ENCODE results near the gene PLPP1. TPM values are rescaled to one million over a fixed set of nuclear protein-coding genes. Genes with fewer than 3 reads are reported as not detected.

PLPP1 gene
- polyA plus RNA-seq, 1 of the 3 experiments (the other 2 are of a cell fraction), result 32.8 TPM

DNA sequence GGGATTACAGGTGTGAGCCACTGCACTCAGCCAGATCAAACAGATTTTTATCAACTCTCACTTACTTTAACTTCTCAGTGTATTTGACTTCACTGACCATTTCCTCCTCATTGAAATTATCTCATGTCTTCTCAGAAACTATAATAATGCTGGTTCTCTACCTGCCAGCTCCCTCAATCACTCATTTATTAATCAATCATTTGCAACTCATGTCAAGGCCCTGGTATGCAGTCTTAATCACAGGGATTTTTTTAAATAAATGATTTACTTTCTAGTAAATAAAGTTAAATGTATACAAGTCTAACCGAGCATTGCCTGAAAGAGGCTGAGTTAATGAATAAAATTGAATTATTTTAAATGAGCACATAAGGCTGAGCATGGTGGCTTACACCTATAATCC, 63.3 kb downstream of the PLPP1 start:
- DNase-seq, result no peak
- no peak for TF ChIP-seq TCF12 (IDR thresholded peaks at IDR 0.05)
- no peak for TF ChIP-seq GATA2 (CRISPR knock-in tag; IDR thresholded peaks at IDR 0.05)
- TF ChIP-seq, protein P1, sequence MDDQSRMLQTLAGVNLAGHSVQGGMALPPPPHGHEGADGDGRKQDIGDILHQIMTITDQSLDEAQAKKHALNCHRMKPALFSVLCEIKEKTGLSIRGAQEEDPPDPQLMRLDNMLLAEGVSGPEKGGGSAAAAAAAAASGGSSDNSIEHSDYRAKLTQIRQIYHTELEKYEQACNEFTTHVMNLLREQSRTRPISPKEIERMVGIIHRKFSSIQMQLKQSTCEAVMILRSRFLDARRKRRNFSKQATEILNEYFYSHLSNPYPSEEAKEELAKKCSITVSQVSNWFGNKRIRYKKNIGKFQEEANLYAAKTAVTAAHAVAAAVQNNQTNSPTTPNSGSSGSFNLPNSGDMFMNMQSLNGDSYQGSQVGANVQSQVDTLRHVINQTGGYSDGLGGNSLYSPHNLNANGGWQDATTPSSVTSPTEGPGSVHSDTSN (IDR thresholded peaks at IDR 0.05), result no peak
- no peak for TF ChIP-seq MXI1 (IDR thresholded peaks at IDR 0.05; ENCODE audit: low read depth, low read length)
- no peak for TF ChIP-seq ELF1 (IDR thresholded peaks at IDR 0.05)
- TF ChIP-seq JUND (IDR thresholded peaks at IDR 0.05), result no peak
- TF ChIP-seq, protein P2, sequence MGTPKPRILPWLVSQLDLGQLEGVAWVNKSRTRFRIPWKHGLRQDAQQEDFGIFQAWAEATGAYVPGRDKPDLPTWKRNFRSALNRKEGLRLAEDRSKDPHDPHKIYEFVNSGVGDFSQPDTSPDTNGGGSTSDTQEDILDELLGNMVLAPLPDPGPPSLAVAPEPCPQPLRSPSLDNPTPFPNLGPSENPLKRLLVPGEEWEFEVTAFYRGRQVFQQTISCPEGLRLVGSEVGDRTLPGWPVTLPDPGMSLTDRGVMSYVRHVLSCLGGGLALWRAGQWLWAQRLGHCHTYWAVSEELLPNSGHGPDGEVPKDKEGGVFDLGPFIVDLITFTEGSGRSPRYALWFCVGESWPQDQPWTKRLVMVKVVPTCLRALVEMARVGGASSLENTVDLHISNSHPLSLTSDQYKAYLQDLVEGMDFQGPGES (IDR thresholded peaks at IDR 0.05; ENCODE audit: low read depth, low read length), result no peak
- TF ChIP-seq MAX (IDR thresholded peaks at IDR 0.05; ENCODE audit: low read depth), result no peak
- no peak for TF ChIP-seq USF1 (IDR thresholded peaks at IDR 0.05; ENCODE audit: borderline replicate concordance, low read depth)
- no peak for TF ChIP-seq ZBTB33 (IDR thresholded peaks at IDR 0.05; ENCODE audit: borderline replicate concordance, low read depth)
- TF ChIP-seq, protein P3, sequence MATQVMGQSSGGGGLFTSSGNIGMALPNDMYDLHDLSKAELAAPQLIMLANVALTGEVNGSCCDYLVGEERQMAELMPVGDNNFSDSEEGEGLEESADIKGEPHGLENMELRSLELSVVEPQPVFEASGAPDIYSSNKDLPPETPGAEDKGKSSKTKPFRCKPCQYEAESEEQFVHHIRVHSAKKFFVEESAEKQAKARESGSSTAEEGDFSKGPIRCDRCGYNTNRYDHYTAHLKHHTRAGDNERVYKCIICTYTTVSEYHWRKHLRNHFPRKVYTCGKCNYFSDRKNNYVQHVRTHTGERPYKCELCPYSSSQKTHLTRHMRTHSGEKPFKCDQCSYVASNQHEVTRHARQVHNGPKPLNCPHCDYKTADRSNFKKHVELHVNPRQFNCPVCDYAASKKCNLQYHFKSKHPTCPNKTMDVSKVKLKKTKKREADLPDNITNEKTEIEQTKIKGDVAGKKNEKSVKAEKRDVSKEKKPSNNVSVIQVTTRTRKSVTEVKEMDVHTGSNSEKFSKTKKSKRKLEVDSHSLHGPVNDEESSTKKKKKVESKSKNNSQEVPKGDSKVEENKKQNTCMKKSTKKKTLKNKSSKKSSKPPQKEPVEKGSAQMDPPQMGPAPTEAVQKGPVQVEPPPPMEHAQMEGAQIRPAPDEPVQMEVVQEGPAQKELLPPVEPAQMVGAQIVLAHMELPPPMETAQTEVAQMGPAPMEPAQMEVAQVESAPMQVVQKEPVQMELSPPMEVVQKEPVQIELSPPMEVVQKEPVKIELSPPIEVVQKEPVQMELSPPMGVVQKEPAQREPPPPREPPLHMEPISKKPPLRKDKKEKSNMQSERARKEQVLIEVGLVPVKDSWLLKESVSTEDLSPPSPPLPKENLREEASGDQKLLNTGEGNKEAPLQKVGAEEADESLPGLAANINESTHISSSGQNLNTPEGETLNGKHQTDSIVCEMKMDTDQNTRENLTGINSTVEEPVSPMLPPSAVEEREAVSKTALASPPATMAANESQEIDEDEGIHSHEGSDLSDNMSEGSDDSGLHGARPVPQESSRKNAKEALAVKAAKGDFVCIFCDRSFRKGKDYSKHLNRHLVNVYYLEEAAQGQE (IDR thresholded peaks at IDR 0.05; ENCODE audit: low read depth, low read length), result no peak
- no peak for TF ChIP-seq EZH2phosphoT487 (IDR thresholded peaks at IDR 0.05; ENCODE audit: borderline replicate concordance, low read depth)
- TF ChIP-seq NFIC (IDR thresholded peaks at IDR 0.05; ENCODE audit: borderline replicate concordance), result no peak
- TF ChIP-seq RXRA (IDR thresholded peaks at IDR 0.05; ENCODE audit: borderline replicate concordance, low read depth), result no peak
- no peak for TF ChIP-seq CHD2 (IDR thresholded peaks at IDR 0.05; ENCODE audit: low read length, partially characterized antibody)
- Histone ChIP-seq H3K4me2 (no peak overlapping the region), H3K27me3 (ENCODE audit: insufficient read depth) (no peaks in the 10 kb centered on the region), H2AFZ (ENCODE audit: low read depth) (no peak overlapping the region), H4K20me1 (ENCODE audit: insufficient read depth) (no peaks in the 10 kb centered on the region), H3K36me3 (replicated peaks in 1 of 2; ENCODE audit: control insufficient read depth in 1 of 2, insufficient read depth in 2 of 2, low read length in 1 of 2) (peaks cover 0 to 25% of the 10 kb centered on the region in 2 experiments), H3K27ac (ENCODE audit: low read depth in 2 of 2, low read length in 1 of 2) (no peak overlapping the region), H3K9me2 (no peaks in the 10 kb centered on the region), H3F3A (replicated peaks; ENCODE audit: insufficient read depth) (peaks cover 4% of the 10 kb centered on the region), H3K4me3 (ENCODE audit: low read depth in 2 of 2, low read length in 1 of 2) (no peak overlapping the region), H3K79me2 (ENCODE audit: insufficient read depth) (no peaks in the 10 kb centered on the region), H3K9ac (no peak overlapping the region), H3K9me3 (no peaks in the 10 kb centered on the region), H3K4me1 (ENCODE audit: control insufficient read depth in 1 of 2, insufficient read depth in 2 of 2, low read depth in 1 of 2, low read length in 1 of 2) (no peaks in the 10 kb centered on the region)
- ChIA-PET CTCF (no interaction called here), POLR2A (no interaction called here)
- 65% methylated on average over 1 of the region's 1 CpG for WGBS (ENCODE audit: low lambda C conversion rate)

All from SK-N-SH (cell line).